Measurements from ENCODE around the gene ATP2C1.

The ATP2C1 gene

DNA sequence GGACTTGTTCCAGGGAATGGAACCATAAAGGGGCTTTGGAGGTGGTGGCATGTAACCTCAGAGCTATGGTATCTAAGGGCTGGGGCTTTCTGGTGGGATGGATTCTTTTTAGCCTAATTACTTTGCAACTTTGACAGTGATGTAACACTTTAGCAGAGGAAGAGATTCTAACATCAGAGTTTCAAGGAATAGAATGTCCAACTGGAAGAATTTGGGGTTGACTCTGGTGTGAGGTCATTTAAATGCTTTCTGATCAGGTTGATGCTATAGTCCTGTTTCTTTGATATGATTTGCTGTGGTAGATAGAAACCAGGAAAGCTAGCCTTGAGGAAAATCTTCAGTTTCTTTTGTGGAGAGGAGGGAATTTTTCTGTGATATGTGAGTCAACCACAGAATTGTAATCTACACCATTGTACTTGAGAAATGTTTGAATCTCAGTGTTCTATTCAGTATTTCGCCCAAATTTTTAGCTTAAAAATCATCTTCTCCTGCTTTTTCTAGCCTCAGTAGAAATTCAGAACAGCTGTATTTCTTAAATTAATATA lies 40.0 kb downstream of the ATP2C1 start:
- no peak for DNase-seq (ENCODE audit: low spot score)
- TF ChIP-seq, protein P1, sequence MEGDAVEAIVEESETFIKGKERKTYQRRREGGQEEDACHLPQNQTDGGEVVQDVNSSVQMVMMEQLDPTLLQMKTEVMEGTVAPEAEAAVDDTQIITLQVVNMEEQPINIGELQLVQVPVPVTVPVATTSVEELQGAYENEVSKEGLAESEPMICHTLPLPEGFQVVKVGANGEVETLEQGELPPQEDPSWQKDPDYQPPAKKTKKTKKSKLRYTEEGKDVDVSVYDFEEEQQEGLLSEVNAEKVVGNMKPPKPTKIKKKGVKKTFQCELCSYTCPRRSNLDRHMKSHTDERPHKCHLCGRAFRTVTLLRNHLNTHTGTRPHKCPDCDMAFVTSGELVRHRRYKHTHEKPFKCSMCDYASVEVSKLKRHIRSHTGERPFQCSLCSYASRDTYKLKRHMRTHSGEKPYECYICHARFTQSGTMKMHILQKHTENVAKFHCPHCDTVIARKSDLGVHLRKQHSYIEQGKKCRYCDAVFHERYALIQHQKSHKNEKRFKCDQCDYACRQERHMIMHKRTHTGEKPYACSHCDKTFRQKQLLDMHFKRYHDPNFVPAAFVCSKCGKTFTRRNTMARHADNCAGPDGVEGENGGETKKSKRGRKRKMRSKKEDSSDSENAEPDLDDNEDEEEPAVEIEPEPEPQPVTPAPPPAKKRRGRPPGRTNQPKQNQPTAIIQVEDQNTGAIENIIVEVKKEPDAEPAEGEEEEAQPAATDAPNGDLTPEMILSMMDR (IDR thresholded peaks at IDR 0.05; ENCODE audit: borderline replicate concordance, control extremely low read depth, extremely low read depth, insufficient read depth, missing control alignments), result no peak
- in situ Hi-C loops (cut with MboI; ENCODE audit: low sequenced_read_pairs, unreplicated experiment), result no loop called here

DNA sequence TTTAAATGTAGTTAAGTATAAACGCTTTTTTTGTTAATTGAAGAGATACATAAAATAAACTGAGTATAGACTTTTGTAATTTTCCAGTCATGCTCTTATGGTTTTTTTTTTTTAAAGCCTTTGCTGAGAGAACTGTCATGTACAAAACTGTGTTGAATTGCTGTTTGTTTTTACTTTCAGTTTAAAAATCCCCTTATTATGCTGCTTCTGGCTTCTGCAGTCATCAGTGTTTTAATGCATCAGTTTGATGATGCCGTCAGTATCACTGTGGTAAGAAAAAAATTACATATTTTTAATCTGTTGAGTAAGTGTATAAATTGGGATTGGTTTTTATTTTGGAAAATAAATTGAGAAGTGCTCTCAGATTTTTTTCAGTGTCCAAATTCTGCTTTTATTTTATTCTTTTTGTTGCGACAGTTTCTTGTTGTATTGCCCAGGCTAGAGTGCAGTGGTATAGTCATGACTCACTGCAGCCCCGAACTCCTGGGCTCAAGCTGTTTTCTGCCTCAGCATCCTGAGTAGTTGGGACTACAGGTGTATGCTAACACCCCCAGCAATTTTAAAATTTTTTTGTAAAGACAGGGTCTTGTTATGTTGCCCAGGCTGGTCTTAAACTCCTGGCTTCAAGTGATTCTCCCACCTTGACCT lies 40.7 kb downstream of the ATP2C1 start:
- TF ChIP-seq, protein P1 (IDR thresholded peaks at IDR 0.05; ENCODE audit: borderline replicate concordance, control extremely low read depth, extremely low read depth, insufficient read depth, missing control alignments), result no peak
- no peak for DNase-seq (ENCODE audit: low spot score)
- in situ Hi-C loops (cut with MboI; ENCODE audit: low sequenced_read_pairs, unreplicated experiment), result no loop called here

DNA sequence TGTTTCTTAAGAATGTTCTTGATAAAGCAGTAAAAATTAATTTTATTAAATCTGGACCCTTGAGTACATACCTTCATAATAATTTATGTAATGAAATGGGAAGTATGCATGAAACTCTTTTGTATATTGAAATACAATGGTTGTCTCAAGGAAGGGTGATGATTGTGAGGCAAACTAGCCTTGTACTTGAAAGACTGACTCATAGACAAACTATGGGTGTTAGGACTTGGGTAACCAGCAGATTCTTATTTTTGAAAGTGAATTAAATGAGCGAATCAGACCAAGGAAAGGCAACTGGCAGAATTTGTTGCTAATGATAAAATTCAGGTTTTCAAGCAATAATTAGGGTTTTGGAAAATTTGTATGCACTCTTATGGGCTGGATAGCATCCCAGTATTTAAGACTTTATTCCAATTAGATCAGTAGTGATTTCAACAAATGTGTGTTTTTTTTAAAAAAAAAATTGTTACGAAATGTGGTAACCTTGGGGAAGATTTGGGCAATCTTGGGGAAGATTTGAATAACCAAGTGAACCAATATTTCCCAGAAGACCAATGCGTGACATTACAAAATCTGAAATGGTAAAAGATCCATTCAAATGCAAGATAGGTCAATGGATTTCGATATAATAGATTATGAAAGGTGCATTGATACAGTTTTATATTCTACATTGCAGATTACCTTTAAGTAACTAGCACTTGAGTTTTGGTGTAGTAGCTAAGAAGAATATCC lies 42.0 kb downstream of the ATP2C1 start:
- TF ChIP-seq, protein P1 (IDR thresholded peaks at IDR 0.05; ENCODE audit: borderline replicate concordance, control extremely low read depth, extremely low read depth, insufficient read depth, missing control alignments), result no peak
- DNase-seq (ENCODE audit: low spot score), result no peak
- in situ Hi-C loops (cut with MboI; ENCODE audit: low sequenced_read_pairs, unreplicated experiment), result no loop called here

DNA sequence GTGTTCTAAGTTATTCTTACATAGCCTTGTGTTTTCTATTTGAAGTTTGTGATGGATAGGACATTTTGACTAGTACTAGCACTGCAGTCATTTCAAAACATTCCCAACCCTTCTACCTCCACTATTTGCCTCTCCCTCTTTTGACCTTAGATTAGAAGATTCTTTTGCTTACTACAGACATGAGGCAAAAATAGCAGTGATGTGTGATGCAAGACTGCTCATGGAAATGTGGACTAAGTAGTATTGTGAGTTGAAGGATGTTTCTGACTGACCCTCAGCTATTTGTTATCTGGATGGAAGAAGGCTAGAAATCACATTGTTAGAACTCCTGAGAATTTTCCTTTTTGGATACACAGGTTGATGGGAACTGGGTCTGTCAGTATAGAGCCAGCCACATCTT lies 45.9 kb downstream of the ATP2C1 start:
- in situ Hi-C loops (cut with MboI; ENCODE audit: low sequenced_read_pairs, unreplicated experiment), result no loop called here
- no peak for DNase-seq (ENCODE audit: low spot score)
- TF ChIP-seq, protein P1 (IDR thresholded peaks at IDR 0.05; ENCODE audit: borderline replicate concordance, control extremely low read depth, extremely low read depth, insufficient read depth, missing control alignments), result no peak

DNA sequence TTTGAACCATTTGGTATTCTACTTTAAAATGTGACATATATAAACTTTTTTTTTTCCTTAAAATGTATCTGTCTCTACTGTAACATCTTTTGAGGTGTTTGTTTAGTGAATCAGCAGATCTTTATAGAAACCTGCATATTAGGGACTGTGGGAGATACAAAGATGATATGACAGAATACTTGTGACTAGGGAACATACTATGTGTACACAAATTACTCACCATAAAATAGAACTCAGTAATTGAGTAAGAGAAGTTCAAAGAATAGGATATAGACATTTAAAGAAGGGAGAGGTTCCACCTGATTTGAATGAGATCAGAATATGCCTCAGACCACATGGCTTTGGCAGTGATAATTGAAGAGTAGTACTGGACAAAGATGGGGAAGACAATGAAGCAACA lies 47.9 kb downstream of the ATP2C1 start:
- TF ChIP-seq, protein P1 (IDR thresholded peaks at IDR 0.05; ENCODE audit: borderline replicate concordance, control extremely low read depth, extremely low read depth, insufficient read depth, missing control alignments), result no peak
- in situ Hi-C loops (cut with MboI; ENCODE audit: low sequenced_read_pairs, unreplicated experiment), result no loop called here
- no peak for DNase-seq (ENCODE audit: low spot score)

DNA sequence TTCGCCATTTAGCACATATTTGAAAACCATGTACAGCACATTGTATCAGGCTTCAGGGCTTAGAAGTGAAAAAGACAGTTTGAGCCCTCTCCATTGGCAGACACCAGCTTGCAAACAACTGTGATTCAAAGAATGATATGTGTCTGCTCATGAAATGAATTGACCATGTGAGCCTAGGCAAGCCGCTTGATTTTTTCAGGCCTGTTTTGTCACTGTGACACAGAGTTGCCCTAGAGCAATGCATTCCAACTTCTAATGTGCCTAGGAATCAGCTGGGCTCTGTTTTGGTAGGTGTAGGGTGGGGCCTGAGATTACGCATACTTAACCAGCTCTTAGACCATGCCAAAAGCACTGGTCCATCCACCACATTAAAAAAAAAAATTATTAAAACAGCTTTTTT lies 53.0 kb downstream of the ATP2C1 start:
- in situ Hi-C loops (cut with MboI; ENCODE audit: low sequenced_read_pairs, unreplicated experiment), result no loop called here
- TF ChIP-seq, protein P1 (IDR thresholded peaks at IDR 0.05; ENCODE audit: borderline replicate concordance, control extremely low read depth, extremely low read depth, insufficient read depth, missing control alignments), result no peak

More for the DNA sequence above, 53.0 kb downstream of the ATP2C1 start:
- DNase-seq (ENCODE audit: low spot score), result no peak
